ENCODE data around the gene LRP1B.

- TF ChIP-seq CTCF (IDR thresholded peaks at IDR 0.05) (no peak), POLR2A (IDR thresholded peaks at IDR 0.05) (no peak), EP300 (IDR thresholded peaks at IDR 0.05) (no peak)
Measured at GRCh38 chr2:140835079-140835478, 1295.7 kb downstream of the LRP1B start.

All from tibial nerve (tissue), 4 donors.